GM12878 (cell line): ENCODE measurements around the gene BCL2. TPM values are rescaled to one million over a fixed set of nuclear protein-coding genes. Genes with fewer than 3 reads are reported as not detected.

Experiments
- CEBPZ ChIP-seq: fragments of 150-350 bp; IDR thresholded peaks from 2 replicates; pipeline ENCODE4 v1.6.1; 2016; ENCODE audit warnings: low read depth, low read length
- CREB1 ChIP-seq: IDR thresholded peaks from 2 replicates; pipeline ENCODE4 v1.6.1; 2012; ENCODE audit warnings: low read depth, mild to moderate bottlenecking, inconsistent platforms
- EED ChIP-seq: sonication (generic); IDR thresholded peaks from 2 replicates; pipeline ENCODE4 v1.6.1; 2016; ENCODE audit warnings: antibody characterized with exemption, low read depth
- MEF2A ChIP-seq: IDR thresholded peaks from 2 replicates; pipeline ENCODE4 v1.6.1; 2011; ENCODE audit warnings: low read depth, mild to moderate bottlenecking, low read length, moderate library complexity; ENCODE audit not compliant: insufficient read depth
- MLLT1 ChIP-seq: fragments of 450-650 bp; IDR thresholded peaks from 2 replicates; pipeline ENCODE4 v1.6.1; 2016; ENCODE audit warnings: mild to moderate bottlenecking
- NR2C1 ChIP-seq: fragments of 450-650 bp; IDR thresholded peaks from 2 replicates; pipeline ENCODE4 v1.6.1; 2017; ENCODE audit warnings: antibody characterized with exemption, mild to moderate bottlenecking, moderate library complexity
- NRF1 ChIP-seq: conservative IDR thresholded peaks from 2 replicates; pipeline ENCODE4 v1.6.1; 2011; ENCODE audit warnings: mild to moderate bottlenecking, low read depth, low read length, improper control_type of control experiment
- PBX3 ChIP-seq: IDR thresholded peaks from 2 replicates; pipeline ENCODE4 v1.6.1; 2011; ENCODE audit warnings: mild to moderate bottlenecking, low read depth, low read length, moderate library complexity; ENCODE audit not compliant: insufficient replicate concordance
- PKNOX1 ChIP-seq: fragments of 450-650 bp; IDR thresholded peaks from 2 replicates; pipeline ENCODE4 v1.6.1; 2016; ENCODE audit warnings: mild to moderate bottlenecking
- SIN3A ChIP-seq: IDR thresholded peaks from 2 replicates; pipeline ENCODE4 v1.6.1; 2012; ENCODE audit warnings: low read depth, low read length, improper control_type of control experiment
- SMAD1 ChIP-seq: fragments of 450-650 bp; IDR thresholded peaks from 2 replicates; pipeline ENCODE4 v1.6.1; 2018; ENCODE audit warnings: mild to moderate bottlenecking, low read depth; ENCODE audit not compliant: partially characterized antibody
- SMAD5 ChIP-seq: IDR thresholded peaks from 2 replicates; pipeline ENCODE4 v1.6.1; 2016; ENCODE audit warnings: antibody characterized with exemption, low read depth
- SUZ12 ChIP-seq: fragments of 200-600 bp; sonication (generic); IDR thresholded peaks from one replicate; pipeline ENCODE4 v1.6.1; 2018; ENCODE audit warnings: antibody characterized with exemption, mild to moderate bottlenecking; ENCODE audit not compliant: unreplicated experiment
- TCF3 ChIP-seq: IDR thresholded peaks from 2 replicates; pipeline ENCODE4 v1.6.1; 2012; ENCODE audit warnings: low read depth, mild to moderate bottlenecking, low read length, borderline replicate concordance; ENCODE audit not compliant: insufficient read depth
- YY1 ChIP-seq: IDR thresholded peaks from 2 replicates; pipeline ENCODE4 v1.6.1; 2011; ENCODE audit warnings: low read depth, mild to moderate bottlenecking, low read length
- ZBTB33 ChIP-seq: fragments of 450-650 bp; IDR thresholded peaks from 2 replicates; pipeline ENCODE4 v1.6.1; 2017; ENCODE audit warnings: mild to moderate bottlenecking
- ZNF622 ChIP-seq: fragments of 450-650 bp; IDR thresholded peaks from 2 replicates; pipeline ENCODE4 v1.6.1; 2017; ENCODE audit warnings: mild to moderate bottlenecking, inconsistent platforms
- polyA plus RNA-seq, 11 experiments: library from polyadenylated mRNA; depleted of rRNA in 4 of 11; unstranded in 6 of 11; stranded (reverse) in 5 of 11; fragments of >200 nt; fragmentation: Nextera tagmentation in 4 of 11; fragmentation: Illumina TruSeq in 1 of 11; extraction: Ambion mirVana in 4 of 11; extraction: Trizol in 1 of 11; gene quantifications; 1 replicate in 1 of 11; 2 replicates in 10 of 11; pipeline versions ENCODE4 v1.2.1 to v1.2.3, GENCODE V29; 2011 to 2016; ENCODE audit warnings: inconsistent platforms in 2 of 11, missing spikeins in 2 of 11, low read depth in 1 of 11
- total RNA-seq, 4 experiments: library from RNA; depleted of rRNA in 3 of 4; stranded (reverse); fragments of >200 nt in 3 of 4; fragmentation: Illumina TruSeq in 1 of 4; extraction: Trizol in 1 of 4; gene quantifications; 2 replicates each; pipeline versions ENCODE4 v1.2.1 to v1.2.3, GENCODE V29; 2013 to 2021

The BCL2 gene
- total and polyA plus RNA-seq, 10 of the 15 experiments (the other 5 are each of a cell fraction or from before 2014, with no cell fraction given): 4.1 to 47.8 (median 19.3) TPM

- TF ChIP-seq PKNOX1: peak; percentile 79
- peak; percentile 53; the same call in 1 of the 2 replicates for TF ChIP-seq EED
- TF ChIP-seq NR2C1: no peak
- TF ChIP-seq NRF1: no peak
- no peak for TF ChIP-seq YY1
- peak; percentile 98 for TF ChIP-seq MEF2A
- TF ChIP-seq SUZ12: no peak
- peak; percentile 73 for TF ChIP-seq PBX3
- TF ChIP-seq MLLT1: peak; percentile 67
- TF ChIP-seq SIN3A: no peak
- no peak for TF ChIP-seq ZNF622
- no peak for TF ChIP-seq CREB1
- no peak for TF ChIP-seq ZBTB33
- TF ChIP-seq TCF3: peak; percentile 79; the same call in 1 of the 2 replicates
- peak; percentile 41 for TF ChIP-seq SMAD1
- TF ChIP-seq CEBPZ: no peak
- no peak; the same call in 1 of the 2 replicates for TF ChIP-seq SMAD5
Observed at GRCh38 chr18:63157293-63158011, 162.1 kb downstream of the BCL2 start (continued).
